SKM-1 (cell line): Measurements from ENCODE around the gene SLC5A8.
"Not testable (repeated sequence)": the region's sequence is repeated elsewhere in the genome, so short reads cannot be mapped to it uniquely, and the experiment has no call there.

Experiments
- DNase-seq: peaks from one replicate; lab custom pipeline; 2025; ENCODE audit not compliant: unreplicated experiment; lab: John Stamatoyannopoulos, UW

SLC5A8 gene

DNA sequence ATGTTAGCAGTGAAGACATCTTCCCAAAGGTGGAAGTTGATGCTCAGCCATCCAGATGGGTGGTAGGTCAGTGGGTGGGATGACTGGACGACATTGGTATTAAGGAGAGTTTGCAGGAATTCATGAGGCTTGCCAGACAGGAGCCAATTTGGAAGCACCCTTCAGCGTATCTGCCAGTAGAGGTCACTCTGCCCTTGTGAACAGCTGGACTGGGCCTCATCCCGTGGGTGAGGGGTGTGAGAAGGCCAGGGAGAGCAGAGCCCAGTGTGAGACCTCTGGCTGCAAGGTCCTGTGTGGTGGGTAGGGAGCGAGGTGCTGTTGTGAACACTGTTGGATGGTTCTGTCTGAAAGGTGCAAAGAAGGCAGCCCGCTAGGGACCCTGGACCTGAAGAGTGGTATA is 37.7 kb downstream of the SLC5A8 start:
- DNase-seq = no peak

DNA sequence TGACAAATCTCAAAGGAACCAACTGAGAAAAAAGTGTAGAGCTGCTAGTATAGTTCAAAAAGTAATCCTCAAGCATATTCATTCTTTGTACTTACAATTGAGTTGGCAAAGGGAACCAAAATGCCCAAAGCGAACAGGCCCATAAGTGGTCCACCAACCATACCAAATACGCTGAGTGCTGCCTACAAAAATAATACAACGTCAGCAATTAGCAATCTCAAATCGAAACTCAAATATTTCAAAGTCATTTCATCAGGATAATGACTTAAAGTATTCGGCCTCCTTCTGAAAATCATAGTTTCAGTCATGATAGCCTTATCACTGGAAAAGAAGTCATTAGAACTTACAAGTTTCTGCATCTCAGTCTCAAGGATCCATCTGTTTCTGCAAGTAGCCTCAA is 42.0 kb downstream of the SLC5A8 start:
- DNase-seq = no peak

DNA sequence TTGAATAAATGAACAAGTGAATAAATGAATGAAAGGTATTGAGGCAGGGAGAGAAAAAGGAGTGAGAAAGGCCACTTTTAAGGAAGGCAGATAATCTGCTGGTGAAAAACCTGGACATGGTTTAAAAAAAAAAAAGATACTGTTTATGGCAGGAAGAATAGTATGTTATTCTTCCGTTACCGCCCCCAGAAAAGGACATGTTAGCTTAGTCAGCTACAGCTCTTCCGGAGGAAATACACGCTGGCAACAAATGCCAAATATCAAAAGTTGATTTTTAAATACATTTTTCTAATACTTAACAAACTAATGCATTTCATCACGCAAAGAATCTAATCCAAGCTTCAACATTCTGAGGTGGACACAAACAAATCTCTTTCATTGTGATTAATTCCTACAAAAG is 43.2 kb downstream of the SLC5A8 start:
- DNase-seq = no peak

GRCh38 chr12:101165319-101165718 is 44.7 kb downstream of the SLC5A8 start:
- DNase-seq = no peak

- DNase-seq = not testable (repeated sequence)
These were observed 64.1 kb downstream of the SLC5A8 start for GRCh38 chr12:101145777-101146431.

- DNase-seq = no peak
These were observed 82.4 kb downstream of the SLC5A8 start for GRCh38 chr12:101127521-101128219.

GRCh38 chr12:101117842-101118241 is 92.2 kb downstream of the SLC5A8 start:
- DNase-seq = no peak

DNA sequence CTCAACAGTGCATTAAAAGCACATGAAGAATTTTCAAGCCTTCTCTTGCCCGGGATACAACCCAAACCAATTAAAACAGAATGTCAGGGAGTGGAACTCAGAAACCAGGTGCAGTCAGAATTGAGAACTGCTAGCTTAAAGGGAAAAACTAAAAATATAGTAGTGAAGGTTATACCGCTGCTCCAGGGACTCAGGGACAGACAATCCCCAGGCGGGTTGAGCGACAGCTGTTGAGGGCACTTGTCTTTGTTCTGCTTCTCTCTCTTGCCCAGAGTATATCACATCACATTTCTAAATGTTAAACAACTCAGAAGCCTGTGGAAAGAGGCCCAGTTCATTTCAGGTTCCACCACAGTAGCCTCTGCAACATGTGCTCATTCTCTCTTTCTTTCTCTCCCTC is 93.1 kb downstream of the SLC5A8 start:
- DNase-seq = no peak

- no peak for DNase-seq
These were observed 94.7 kb downstream of the SLC5A8 start for GRCh38 chr12:101115326-101115725.

DNA sequence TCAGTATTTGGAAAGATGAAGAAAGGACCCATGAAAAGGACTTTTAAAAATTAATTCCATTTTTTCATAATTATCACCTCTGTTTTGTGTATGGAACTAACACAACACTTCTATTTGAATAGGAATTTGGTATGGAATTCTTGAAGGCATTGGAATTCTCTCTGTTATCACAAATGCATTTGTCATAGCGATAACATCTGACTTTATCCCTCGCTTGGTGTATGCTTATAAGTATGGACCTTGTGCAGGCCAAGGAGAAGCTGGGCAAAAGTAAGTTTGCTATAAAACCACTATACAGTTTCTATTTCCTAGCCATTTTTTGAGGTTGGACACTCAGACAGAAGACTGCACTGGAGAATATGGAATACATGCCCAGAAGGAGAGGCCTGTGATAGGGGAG is 98.6 kb downstream of the SLC5A8 start:
- no peak for DNase-seq

DNA sequence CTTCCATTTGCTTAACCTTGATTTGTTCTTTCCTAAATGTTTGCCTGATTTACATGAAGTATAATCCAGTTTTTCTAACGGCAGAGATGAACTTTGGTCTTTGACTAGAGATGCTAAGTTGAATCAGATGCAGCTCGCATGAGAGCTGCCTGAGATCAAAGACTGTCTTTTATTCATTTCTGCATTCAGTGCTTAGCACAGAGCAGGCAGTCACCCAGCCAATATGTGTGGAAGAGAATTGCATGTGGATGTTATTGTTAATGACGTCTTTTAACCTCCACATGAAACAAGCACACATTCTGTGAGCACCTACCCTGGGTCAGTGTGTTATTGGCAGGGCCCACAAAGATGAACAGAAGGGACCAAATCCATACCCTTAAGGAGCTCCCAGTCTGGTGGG is 99.2 kb downstream of the SLC5A8 start:
- DNase-seq = no peak

DNA sequence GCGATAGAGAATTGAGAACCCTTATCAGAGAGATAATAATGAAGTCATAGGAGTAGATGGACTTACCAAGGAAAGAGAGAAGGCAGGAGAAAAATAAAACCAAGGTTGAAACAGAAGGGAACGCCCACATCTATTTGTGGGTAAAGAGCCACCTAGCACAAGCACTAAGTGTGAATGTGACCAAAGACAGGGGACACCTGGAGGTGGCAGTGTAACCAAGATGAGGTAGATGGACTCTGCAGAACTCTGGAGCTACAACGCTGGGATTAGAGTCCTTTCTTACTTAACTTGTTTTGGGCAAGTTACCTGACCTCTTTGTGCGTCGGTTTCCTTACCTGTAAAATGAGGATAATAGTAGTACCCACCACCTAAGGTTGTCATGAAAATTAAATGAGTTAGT is 101.9 kb downstream of the SLC5A8 start:
- DNase-seq = no peak

DNA sequence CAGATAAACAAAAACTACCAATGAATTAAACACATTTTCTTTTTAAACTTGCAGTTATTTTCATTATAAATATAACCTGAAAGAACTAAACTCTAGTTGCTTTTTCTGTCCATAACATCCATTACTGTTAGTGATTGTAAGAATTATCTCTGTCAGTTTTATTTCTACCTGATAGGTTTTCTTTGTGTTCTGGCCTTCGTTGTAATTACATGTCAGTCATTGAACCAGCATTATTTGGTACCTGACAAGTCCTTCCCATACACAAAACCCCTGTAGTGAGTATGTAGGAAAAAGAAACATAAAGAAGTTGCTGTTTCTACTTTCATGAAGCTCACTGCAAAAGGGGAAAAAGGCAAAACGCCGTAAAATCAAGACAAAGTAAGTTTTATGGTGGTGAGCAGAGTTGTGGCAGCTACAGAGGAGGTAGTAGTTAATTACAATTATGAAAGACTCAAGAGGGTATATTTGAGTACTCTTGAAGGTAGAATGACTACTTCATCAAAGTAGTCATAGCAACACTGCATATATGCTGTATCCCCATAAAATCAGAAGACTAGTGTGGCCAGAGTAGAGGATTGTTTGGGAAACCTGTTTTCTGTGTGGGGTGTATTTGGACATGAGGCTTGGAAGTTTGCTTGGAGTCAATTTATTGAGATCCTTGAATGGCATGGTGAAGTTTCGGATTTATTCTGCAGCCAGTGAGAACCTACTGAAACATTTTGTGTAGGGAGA is 102.8 kb downstream of the SLC5A8 start:
- DNase-seq = no peak
